IPS-NIHi11 (cell line): ENCODE results near the gene KRTAP10-8.
"Not testable (repeated sequence)": the region's sequence is repeated elsewhere in the genome, so short reads cannot be mapped to it uniquely, and the experiment has no call there.

Experiments
- DNase-seq: peaks from one replicate; pipeline ENCODE4 v3.0.0; 2012; ENCODE audit warnings: mixed read lengths, low spot score

KRTAP10-8 gene

GRCh38 chr21:44618504-44618903 lies 6.6 kb downstream of the KRTAP10-8 start:
- peak; percentile 51 for DNase-seq

- DNase-seq: no peak
These were observed 7.0 kb downstream of the KRTAP10-8 start for GRCh38 chr21:44618909-44619308.

- DNase-seq: no peak
These were observed 8.0 kb downstream of the KRTAP10-8 start for GRCh38 chr21:44619886-44620285.

- no peak for DNase-seq
These were observed 11.7 kb downstream of the KRTAP10-8 start for GRCh38 chr21:44623575-44623974.

DNA sequence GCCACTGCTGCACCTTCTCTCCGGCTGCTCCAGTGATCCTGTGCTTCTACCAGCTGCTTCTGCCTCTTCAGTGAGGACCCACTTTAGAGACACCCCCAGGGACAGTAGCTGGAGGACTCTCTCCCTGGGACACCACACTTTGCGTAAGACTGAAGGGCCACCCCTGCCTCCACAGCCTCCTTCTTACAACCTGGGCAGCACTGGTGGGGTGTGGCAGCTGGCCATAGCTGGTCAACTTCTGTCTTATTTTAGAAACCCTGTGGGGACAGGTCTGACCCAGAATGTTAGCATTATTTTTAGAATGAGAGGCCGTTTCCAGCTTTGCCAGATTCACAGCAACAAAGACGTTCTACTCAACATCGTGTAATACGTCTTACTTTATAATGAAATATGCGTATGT lies 13.9 kb downstream of the KRTAP10-8 start:
- no peak for DNase-seq

- DNase-seq: no peak
These were observed 14.4 kb downstream of the KRTAP10-8 start for GRCh38 chr21:44626262-44626661.

GRCh38 chr21:44626673-44627143 lies 14.8 kb downstream of the KRTAP10-8 start, which contains the start of gene KRTAP10-9:
KRTAP10-9 (plus strand) TSS chr21:44627093; CDS start chr21:44627172, 79 bp downstream.
- no peak for DNase-seq

DNA sequence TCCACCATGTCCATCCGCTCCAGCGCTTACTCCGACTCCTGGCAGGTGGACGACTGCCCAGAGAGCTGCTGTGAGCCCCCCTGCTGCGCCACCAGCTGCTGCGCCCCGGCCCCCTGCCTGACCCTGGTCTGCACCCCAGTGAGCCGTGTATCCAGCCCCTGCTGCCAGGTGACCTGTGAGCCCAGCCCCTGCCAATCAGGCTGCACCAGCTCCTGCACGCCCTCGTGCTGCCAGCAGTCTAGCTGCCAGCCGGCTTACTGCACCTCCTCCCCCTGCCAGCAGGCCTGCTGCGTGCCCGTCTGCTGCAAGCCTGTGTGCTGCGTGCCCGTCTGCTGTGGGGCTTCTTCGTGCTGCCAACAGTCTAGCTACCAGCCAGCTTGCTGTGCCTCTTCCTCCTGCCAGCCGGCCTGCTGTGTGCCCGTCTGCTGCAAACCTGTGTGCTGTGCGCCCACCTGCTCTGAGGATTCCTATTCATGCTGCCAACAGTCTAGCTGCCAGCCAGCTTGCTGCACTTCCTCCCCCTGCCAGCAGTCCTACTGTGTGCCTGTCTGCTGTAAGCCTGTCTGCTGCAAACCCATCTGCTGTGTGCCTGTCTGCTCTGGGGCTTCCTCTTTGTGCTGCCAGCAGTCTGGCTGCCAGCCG lies 15.4 kb downstream of the KRTAP10-8 start:
- DNase-seq: not testable (repeated sequence)

DNA sequence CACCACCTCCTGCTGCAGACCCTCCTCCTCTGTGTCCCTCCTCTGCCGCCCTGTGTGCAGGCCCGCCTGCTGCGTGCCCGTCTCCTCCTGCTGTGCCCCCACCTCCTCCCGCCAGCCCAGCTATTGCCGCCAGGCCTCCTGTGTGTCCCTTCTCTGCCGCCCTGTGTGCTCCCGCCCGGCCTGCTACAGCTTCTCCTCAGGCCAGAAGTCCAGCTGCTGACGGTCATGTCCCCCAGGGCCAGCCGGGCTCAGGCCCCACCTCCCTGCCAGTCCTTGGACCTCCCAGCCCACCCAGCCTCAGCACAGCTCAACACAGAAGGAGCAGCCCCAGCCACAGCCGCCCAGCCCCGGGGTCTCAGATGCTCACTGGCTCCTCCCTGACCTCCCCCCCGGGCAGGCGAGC lies 16.0 kb downstream of the KRTAP10-8 start:
- not testable (repeated sequence) for DNase-seq

- no peak for DNase-seq
These were observed 17.0 kb downstream of the KRTAP10-8 start for GRCh38 chr21:44628707-44629391.

DNA sequence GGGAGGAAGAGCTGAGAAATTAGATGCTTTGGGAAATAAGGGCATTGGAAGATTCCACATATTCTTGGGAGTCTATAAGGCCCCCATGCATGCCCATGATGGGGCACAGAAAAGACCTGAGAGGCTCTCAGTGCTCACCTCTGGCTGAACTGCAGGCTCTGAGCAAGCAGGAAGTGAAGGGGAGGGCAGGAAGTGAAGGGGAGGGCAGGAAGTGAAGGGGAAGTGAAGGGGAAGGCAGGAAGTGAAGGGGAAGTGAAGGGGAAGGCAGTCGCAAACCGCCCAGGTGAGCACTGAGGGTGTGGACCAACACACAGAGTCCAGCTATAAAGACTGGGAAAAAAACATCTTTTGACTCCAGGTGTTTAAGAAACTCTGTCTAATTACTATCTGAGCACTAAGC lies 18.6 kb downstream of the KRTAP10-8 start:
- no peak for DNase-seq

DNA sequence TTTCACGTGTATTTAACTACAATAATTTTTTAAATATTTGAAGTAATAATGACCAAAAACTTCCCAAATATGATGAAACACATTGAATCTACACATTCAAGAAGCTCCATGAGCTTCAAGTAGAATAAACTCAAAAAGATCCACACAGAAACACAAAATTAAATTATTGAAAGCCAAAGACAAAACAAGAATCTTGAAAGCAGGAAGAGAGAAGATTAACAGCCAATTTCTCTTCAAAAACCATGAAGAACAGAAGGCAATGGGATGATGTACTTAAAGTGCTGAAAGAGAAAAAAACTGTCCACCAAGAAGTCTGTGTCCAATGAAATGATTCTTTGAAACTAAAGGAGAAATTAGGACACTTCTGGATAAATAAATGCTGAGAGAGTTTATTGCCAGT lies 20.2 kb downstream of the KRTAP10-8 start:
- DNase-seq: no peak

DNA sequence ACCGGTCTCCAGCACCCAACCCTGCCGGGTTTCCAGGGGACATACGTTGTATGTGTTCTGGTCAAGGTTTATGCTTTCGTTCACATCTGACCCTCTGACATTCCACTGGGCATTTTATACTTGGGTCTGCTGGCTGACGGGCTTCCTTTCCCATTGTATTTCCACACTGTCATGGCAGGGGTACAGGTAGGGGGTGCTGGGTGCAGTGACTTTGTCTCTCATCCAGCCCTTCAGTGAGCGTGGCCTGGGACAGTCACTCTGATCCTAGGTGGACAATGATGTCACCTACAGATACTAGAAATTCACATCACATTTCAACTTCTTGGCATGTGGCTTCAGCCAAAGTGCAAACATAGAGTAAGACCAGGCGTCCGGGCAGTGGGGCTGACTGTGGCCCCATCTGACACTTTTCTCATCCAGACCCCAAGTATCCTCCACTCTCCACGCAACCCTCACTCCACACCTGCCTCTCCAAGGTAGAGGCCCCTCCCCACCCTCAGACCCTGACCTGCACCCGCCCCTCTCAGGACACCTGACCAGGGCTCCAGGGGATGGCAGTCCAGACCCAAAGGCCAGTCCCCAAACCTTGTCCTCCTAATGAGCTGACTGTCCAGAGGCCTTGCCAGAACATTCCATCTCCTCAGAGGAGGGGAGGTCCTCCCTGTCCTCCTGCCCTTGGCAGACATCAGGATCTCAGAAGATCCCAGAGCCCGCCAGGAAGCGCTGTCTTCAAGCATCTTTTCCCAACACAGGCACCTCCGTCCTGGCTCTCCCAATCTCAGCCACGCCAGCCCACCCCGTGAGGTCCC lies 24.5 kb downstream of the KRTAP10-8 start:
- DNase-seq: no peak

GRCh38 chr21:44637018-44637850 lies 25.4 kb downstream of the KRTAP10-8 start, which contains the start of gene KRTAP10-10:
KRTAP10-10 (plus strand) TSS chr21:44637356; CDS start chr21:44637418, 62 bp downstream.
- no peak for DNase-seq

- DNase-seq: not testable (repeated sequence)
These were observed 26.0 kb downstream of the KRTAP10-8 start for GRCh38 chr21:44637851-44638348.

DNA sequence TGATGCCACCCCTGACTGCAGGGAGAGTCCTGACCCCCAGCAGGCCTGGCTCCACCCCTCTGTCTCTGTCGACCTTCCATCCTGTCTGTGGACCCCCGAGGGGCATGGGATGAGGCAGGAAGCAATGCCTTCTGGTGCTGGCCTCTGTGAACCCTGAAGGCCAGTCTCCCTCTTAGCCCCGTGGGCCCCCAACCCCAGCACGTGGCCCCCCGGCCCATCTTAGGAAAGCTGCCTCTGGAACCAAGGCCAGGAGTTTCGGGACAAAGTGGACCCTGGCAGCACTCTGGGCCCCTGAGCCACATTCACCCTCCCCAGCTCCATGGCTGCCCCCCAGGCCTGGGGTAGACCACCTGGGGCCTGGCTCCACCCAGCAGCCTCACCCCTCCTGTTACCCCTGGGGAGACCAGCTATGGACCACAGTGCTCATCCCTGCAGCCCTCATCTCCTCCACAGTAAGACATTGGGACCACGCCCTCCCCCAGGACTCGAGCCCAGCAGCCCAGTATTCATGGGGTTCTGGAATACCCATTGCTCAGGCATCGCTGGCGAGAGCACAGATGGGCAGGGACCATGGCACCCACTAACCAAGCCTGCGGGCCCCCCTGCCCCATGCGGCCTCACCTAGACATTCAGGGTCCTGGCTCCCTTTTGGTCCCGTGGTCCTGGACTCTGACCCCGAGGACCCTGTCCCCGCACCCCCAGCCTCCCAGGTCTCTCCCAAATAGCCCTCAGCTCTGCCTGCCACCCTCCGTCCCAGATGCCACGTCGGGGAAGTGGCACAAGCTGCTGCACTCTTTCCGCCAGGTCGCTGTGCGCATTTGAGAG lies 26.8 kb downstream of the KRTAP10-8 start:
- DNase-seq: not testable (repeated sequence)

DNA sequence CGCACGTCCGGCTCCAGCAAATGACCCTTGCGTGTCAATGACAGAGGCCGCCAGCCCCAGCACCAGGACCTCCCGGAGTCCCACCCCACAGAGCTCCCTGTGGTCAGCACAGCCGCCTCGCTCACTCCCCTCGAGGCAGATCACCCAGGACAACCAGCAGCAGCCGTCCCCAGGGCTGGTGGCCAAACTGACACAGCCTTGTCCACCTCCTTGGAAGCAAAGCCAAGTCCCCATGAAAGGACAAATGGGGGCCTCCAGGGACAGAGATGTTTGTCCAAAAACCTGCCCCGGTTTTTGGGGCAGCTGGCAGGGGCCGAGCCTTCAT lies 27.4 kb downstream of the KRTAP10-8 start:
- no peak for DNase-seq

DNA sequence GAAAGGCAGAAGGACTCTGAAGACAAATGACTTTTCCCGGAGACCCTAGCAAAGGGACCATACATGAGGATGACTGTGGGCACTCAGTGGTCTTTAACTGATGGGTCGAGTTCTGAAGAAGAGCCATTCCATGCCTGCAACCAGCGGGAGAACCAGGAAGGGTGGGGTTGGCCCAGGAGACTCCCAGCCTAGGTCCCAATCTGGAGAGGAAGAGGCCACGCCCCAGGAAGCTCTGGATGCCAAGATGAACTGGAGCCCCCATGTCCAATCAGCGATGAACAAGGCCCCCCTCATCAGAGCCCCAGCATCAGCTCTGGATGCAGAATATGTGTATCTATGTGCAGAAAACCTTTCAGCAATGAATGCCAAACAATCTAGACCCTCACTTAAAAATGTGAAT lies 28.9 kb downstream of the KRTAP10-8 start:
- DNase-seq: no peak

DNA sequence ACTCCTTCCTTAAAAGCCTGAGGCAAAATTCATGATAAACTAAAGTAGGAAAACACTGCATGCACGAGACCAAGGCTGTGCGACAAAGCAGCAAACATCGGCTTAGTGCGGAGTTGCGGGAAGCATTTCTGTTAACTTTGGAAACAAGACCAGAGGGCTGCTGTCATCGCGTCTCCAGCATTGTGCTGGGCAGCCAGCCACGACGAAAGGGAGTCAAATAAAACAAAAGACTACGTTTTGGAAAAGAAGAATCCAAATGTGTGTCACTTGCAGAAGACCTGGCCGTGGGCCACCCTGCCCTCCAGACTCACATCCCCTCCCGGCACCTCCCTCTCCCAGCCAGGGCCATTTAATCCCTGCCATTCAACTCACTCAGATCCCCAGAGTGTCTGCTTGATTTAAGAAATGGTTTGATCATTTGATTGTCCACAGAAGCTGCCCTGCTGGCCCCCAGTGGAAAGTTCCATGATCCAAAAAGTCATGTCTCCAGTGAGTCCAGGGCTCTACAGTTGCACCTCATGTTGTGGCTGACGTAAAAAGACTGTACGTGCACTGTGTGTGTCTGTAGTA lies 31.9 kb downstream of the KRTAP10-8 start:
- no peak for DNase-seq

DNA sequence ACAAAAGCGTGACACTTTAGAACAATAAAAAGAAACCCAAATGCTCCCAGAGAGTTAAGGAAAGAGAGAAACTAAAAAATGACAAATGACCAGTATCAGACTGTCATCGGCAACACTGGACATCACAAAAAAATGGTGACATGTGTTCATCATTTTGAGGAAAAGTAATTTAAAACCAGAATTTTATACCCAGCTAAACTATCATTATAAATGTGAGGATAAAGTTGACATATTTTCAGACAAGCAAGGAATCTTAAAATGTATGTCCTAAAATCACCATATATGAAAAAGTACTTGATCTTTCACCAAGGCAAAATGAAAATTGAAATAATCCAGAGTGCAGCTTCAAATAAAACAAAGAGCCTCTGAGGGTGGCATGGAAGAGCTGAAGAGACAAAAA lies 33.0 kb downstream of the KRTAP10-8 start:
- DNase-seq: no peak
